ENCODE measurements around the gene IFNAR2.

IFNAR2 gene

DNA sequence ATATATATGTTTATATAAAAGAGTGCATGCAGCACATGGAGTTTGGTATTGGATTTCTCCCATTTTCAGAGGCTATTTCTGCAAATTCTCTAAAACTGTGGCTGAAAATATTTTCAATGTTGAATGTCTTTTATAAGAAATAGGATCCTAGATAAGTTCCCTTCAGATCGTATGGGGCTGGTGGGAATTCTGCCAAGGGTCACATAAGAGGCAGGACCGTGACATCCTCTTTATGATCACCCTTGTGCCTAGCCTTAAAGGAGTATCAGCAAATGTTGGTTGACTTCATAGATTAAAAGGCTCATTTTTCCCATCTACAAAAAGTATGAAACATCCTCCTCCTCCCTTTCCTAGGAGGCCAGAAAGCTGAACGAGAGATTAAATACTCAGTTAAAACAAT is 1.3 kb upstream of the IFNAR2 start:
- Histone ChIP-seq H2AFZ (ENCODE audit: low read depth, low read length) (no peak overlapping the region), H3K4me3 (ENCODE audit: low read length) (no peak overlapping the region), H3K27me3 (ENCODE audit: insufficient read depth, low read length) (no peaks in the 10 kb centered on the region), H3K4me1 (ENCODE audit: insufficient read depth, low read length) (peaks cover 10% of the 10 kb centered on the region), H3K36me3 (ENCODE audit: insufficient read depth, low read length) (no peaks in the 10 kb centered on the region), H3K9me3 (ENCODE audit: low read length) (no peaks in the 10 kb centered on the region)

- Histone ChIP-seq H3K27me3 (ENCODE audit: insufficient read depth, low read length) (no peaks in the 10 kb centered on the region), H3K36me3 (ENCODE audit: insufficient read depth, low read length) (no peaks in the 10 kb centered on the region), H3K4me3 (ENCODE audit: low read length) (peak overlapping the region; percentile 82), H3K9me3 (ENCODE audit: low read length) (no peaks in the 10 kb centered on the region), H3K4me1 (ENCODE audit: insufficient read depth, low read length) (peaks cover 10% of the 10 kb centered on the region), H2AFZ (ENCODE audit: low read depth, low read length) (peak overlapping the region; percentile 100)
These were observed 497 bp upstream of the IFNAR2 start for GRCh38 chr21:33229099-33229783.

- no peaks in the 10 kb centered on the region for H3K27me3 ChIP-seq (ENCODE audit: insufficient read depth, low read length)
- peak overlapping the region; percentile 82 for H3K4me3 ChIP-seq (ENCODE audit: low read length)
- no peaks in the 10 kb centered on the region for H3K36me3 ChIP-seq (ENCODE audit: insufficient read depth, low read length)
- peak overlapping the region; percentile 73 for H2AFZ ChIP-seq (ENCODE audit: low read depth, low read length)
- peaks cover 10% of the 10 kb centered on the region for H3K4me1 ChIP-seq (ENCODE audit: insufficient read depth, low read length)
- H3K9me3 ChIP-seq (ENCODE audit: low read length), result no peaks in the 10 kb centered on the region
These were observed 997 bp downstream of the IFNAR2 start for GRCh38 chr21:33230545-33231324.

- H2AFZ ChIP-seq (ENCODE audit: low read depth, low read length), result no peak overlapping the region
- peaks cover 3% of the 10 kb centered on the region for H3K9me3 ChIP-seq (ENCODE audit: low read length)
- peak overlapping the region; percentile 82 for H3K4me3 ChIP-seq (ENCODE audit: low read length)
- peaks cover 10% of the 10 kb centered on the region for H3K4me1 ChIP-seq (ENCODE audit: insufficient read depth, low read length)
- no peaks in the 10 kb centered on the region for H3K36me3 ChIP-seq (ENCODE audit: insufficient read depth, low read length)
- no peaks in the 10 kb centered on the region for H3K27me3 ChIP-seq (ENCODE audit: insufficient read depth, low read length)
These were observed 1.8 kb downstream of the IFNAR2 start for GRCh38 chr21:33231526-33231925.

- H3K4me3 ChIP-seq (ENCODE audit: low read length), result no peak overlapping the region
- no peaks in the 10 kb centered on the region for H3K36me3 ChIP-seq (ENCODE audit: insufficient read depth, low read length)
- H3K27me3 ChIP-seq (ENCODE audit: insufficient read depth, low read length), result no peaks in the 10 kb centered on the region
- H3K9me3 ChIP-seq (ENCODE audit: low read length), result peaks cover 3% of the 10 kb centered on the region
- no peak overlapping the region for H2AFZ ChIP-seq (ENCODE audit: low read depth, low read length)
- H3K4me1 ChIP-seq (ENCODE audit: insufficient read depth, low read length), result peaks cover 10% of the 10 kb centered on the region
These were observed 2.7 kb downstream of the IFNAR2 start for GRCh38 chr21:33232291-33233034.

DNA sequence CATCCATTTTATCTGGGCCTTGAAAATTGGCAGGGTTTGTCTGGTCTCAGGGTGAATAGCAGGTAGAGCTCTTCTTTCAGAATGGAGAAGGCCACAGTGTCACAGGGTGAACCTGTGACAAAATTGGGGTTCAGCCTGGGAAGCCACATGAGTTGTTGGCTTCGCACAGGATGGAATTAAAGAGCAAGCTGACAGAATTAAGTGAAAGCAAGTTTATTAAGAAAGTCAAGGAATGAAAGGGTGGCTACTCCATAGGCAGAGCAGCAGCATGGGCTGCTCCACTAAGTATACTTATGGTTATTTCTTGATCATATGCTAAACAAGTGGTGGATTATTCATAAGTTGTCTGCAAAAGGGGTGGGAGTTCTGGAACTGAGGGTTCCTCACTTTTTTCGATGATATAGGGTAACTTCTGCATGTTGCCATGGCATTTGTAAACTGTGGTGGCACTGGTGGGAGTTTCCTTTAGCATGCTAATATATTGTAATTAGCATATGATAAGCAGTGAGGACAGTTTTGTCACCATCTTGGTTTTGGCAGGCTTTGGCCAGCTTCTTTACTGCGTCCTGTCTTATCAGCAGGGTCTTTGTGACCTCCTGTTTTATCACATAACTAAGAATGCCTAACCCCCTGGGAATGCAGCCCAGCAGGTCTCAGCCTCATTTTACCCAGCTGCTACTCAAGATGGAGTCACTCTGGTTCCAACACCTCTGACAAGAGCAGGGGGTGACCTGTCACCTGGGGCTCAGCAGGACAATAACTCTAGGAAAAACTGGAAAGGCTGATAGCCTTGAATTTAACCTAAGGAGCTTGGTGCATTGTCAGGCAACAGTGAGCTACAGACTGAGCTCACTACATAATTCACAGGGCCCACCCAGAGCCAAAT is 5.1 kb downstream of the IFNAR2 start:
- Histone ChIP-seq H3K9me3 (ENCODE audit: low read length) (peaks cover 14% of the 10 kb centered on the region), H2AFZ (ENCODE audit: low read depth, low read length) (no peak overlapping the region), H3K36me3 (ENCODE audit: insufficient read depth, low read length) (no peaks in the 10 kb centered on the region), H3K4me3 (ENCODE audit: low read length) (no peak overlapping the region), H3K4me1 (ENCODE audit: insufficient read depth, low read length) (peaks cover 10% of the 10 kb centered on the region), H3K27me3 (ENCODE audit: insufficient read depth, low read length) (no peaks in the 10 kb centered on the region)

DNA sequence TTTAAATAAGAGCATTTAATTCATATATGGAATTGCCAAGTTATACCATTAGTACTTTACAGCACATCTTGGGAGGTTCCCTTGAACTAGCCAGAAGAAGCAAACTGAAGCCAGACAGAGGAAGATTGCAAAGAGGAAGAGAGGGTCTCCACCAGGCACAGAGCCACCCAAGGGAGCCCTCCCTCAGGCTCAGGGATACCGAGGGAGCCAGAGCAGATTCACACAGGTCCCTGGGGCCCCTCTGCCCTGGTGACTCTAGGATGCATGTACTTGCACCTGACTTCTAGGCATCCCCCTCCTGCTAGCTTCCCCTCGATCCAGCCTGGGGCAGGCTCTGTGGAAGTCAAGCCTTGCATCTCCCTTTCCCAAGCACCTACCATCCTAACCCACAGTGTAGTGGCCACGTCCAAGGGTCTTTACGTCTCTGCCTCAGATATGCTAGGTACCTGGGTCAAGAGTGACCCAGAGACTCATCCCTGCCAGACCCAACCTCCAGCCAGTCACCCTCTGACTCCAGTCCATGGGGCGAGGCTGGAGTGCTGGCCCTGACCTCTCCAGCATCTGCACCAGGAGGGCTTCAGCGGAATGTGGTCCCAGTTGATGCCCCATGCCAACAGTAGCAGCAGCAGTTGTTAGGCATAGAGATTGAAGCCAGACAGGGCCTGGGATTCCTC is 6.4 kb downstream of the IFNAR2 start:
- Histone ChIP-seq H2AFZ (ENCODE audit: low read depth, low read length) (no peak overlapping the region), H3K9me3 (ENCODE audit: low read length) (peaks cover 14% of the 10 kb centered on the region), H3K36me3 (ENCODE audit: insufficient read depth, low read length) (no peaks in the 10 kb centered on the region), H3K4me1 (ENCODE audit: insufficient read depth, low read length) (peaks cover 6% of the 10 kb centered on the region), H3K4me3 (ENCODE audit: low read length) (no peak overlapping the region), H3K27me3 (ENCODE audit: insufficient read depth, low read length) (no peaks in the 10 kb centered on the region)

DNA sequence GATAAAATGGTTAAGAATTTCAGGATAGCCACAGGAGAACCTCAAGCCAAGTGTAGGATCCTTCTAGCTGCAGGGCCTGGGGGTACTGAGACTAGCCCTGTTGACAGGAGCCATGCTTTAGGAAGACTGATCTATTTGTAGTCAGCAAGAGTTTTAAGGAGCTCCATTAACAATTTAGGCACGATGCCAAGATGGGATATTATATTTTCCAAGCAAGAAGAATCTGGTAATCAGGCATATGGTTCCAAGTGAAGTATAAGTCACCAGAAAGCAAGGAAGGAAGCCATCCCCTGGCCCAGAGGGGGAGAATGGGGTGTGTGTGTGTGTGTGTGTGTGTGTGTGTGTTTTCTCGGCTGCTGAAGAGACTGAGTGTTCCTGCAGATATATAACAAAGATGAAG is 7.0 kb downstream of the IFNAR2 start:
- H3K36me3 ChIP-seq (ENCODE audit: insufficient read depth, low read length), result peaks cover under 1% of the 10 kb centered on the region
- H3K9me3 ChIP-seq (ENCODE audit: low read length), result peaks cover 14% of the 10 kb centered on the region
- H3K4me3 ChIP-seq (ENCODE audit: low read length), result no peak overlapping the region
- no peaks in the 10 kb centered on the region for H3K27me3 ChIP-seq (ENCODE audit: insufficient read depth, low read length)
- H3K4me1 ChIP-seq (ENCODE audit: insufficient read depth, low read length), result peaks cover under 1% of the 10 kb centered on the region
- no peak overlapping the region for H2AFZ ChIP-seq (ENCODE audit: low read depth, low read length)

DNA sequence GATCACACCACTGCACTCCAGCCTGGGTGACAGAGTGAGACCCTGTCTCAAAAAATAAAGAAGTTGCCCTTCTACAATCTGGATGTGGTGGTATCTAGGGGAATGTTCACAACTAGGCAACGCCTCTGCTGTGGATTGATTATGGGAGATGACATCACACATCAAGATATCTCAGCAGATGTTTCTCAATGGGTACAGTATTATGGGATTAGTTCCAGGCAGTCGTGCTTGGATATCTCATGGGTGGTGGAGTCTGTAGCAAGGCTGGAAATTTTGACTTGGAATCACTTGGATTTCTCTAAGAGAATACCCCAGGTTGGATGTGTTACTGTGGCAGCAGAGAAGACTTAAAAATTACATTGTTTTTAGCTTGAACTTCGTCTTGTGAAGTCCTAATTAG is 7.7 kb downstream of the IFNAR2 start:
- Histone ChIP-seq H2AFZ (ENCODE audit: low read depth, low read length) (no peak overlapping the region), H3K9me3 (ENCODE audit: low read length) (peaks cover 14% of the 10 kb centered on the region), H3K36me3 (ENCODE audit: insufficient read depth, low read length) (peaks cover 5% of the 10 kb centered on the region), H3K4me1 (ENCODE audit: insufficient read depth, low read length) (no peaks in the 10 kb centered on the region), H3K4me3 (ENCODE audit: low read length) (no peak overlapping the region), H3K27me3 (ENCODE audit: insufficient read depth, low read length) (no peaks in the 10 kb centered on the region)

- Histone ChIP-seq H3K4me1 (ENCODE audit: insufficient read depth, low read length) (no peaks in the 10 kb centered on the region), H3K9me3 (ENCODE audit: low read length) (peaks cover 14% of the 10 kb centered on the region), H3K36me3 (ENCODE audit: insufficient read depth, low read length) (peaks cover 5% of the 10 kb centered on the region), H3K4me3 (ENCODE audit: low read length) (no peak overlapping the region), H2AFZ (ENCODE audit: low read depth, low read length) (no peak overlapping the region), H3K27me3 (ENCODE audit: insufficient read depth, low read length) (no peaks in the 10 kb centered on the region)
These were observed 8.4 kb downstream of the IFNAR2 start for GRCh38 chr21:33238146-33238545.

DNA sequence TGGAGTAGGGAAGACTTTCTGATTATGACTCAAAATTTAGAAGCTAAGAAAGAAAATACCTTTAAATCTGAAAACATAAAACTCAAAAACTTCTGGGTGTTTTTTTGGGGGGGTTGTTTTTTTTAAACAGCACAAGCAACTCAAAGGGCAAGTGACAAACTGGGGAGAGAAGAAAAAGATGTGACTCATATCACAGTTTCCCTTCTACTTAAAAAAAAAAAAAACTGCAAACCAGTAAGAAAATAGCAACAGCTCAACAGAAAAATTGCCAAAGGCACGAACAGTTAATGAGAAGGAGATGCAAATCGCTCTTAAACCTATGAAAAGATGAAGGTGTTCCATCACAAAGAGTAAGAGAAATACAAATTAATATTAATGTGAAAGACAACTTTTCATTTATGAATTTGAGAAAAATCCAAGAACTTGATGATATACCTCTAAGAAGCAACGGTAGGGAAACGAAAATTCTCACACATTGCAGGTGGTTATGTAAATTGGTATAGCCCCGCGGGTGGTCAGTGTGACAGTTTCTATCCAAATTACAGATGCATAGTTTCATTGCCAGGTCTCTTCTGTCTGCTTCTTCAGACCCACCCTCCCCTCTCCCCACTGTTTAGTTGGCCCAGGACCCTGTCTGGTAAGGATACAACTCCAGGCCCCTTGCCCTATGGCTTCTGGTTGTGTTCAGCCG is 9.0 kb downstream of the IFNAR2 start:
- H3K27me3 ChIP-seq (ENCODE audit: insufficient read depth, low read length), result no peaks in the 10 kb centered on the region
- no peak overlapping the region for H3K4me3 ChIP-seq (ENCODE audit: low read length)
- H3K9me3 ChIP-seq (ENCODE audit: low read length), result peaks cover 14% of the 10 kb centered on the region
- no peaks in the 10 kb centered on the region for H3K4me1 ChIP-seq (ENCODE audit: insufficient read depth, low read length)
- no peak overlapping the region for H2AFZ ChIP-seq (ENCODE audit: low read depth, low read length)
- H3K36me3 ChIP-seq (ENCODE audit: insufficient read depth, low read length), result peaks cover 9% of the 10 kb centered on the region

All from neuron (in vitro differentiated cells).